Sigmoid colon (tissue), 4 donors: ENCODE data around the gene ELOVL5.

ENCODE experiments used
- POLR2A ChIP-seq, 2 donors: fragments of 450-650 bp; IDR thresholded peaks; one replicate each; pipeline ENCODE4 v1.6.1; 2016; ENCODE audit warnings: antibody characterized with exemption in 2 of 2, mild to moderate bottlenecking in 2 of 2, moderate library complexity in 2 of 2
- POLR2AphosphoS5 ChIP-seq, 4 donors: sonication (generic); formaldehyde crosslinking; IDR thresholded peaks; one replicate each; pipeline ENCODE4 v1.6.1; 2017; ENCODE audit warnings: antibody characterized with exemption in 4 of 4

- no peak for TF ChIP-seq POLR2A (IDR thresholded peaks at IDR 0.05)
- no peak for TF ChIP-seq POLR2AphosphoS5 (IDR thresholded peaks at IDR 0.05)
Measured at GRCh38 chr6:53264915-53265607, 83.7 kb downstream of the ELOVL5 start.
